NK-92 (cell line): Measurements from ENCODE around the gene KCTD3.

ENCODE experiments used
- DNase-seq: peaks from one replicate; lab custom pipeline; 2025; ENCODE audit not compliant: unreplicated experiment; lab: John Stamatoyannopoulos, UW

KCTD3 gene

GRCh38 chr1:215556996-215557395, 10.1 kb upstream of the KCTD3 start:
- no peak for DNase-seq

GRCh38 chr1:215557504-215557903, 9.6 kb upstream of the KCTD3 start:
- no peak for DNase-seq

- DNase-seq, result no peak
Measured at GRCh38 chr1:215557992-215558626, 9.0 kb upstream of the KCTD3 start.

- DNase-seq, result no peak
Measured at GRCh38 chr1:215567491-215568298, 591 bp downstream of the KCTD3 start.

- no peak for DNase-seq
Measured at GRCh38 chr1:215568299-215568692, 1.2 kb downstream of the KCTD3 start.

- no peak for DNase-seq
Measured at GRCh38 chr1:215569986-215570824, 3.1 kb downstream of the KCTD3 start.

GRCh38 chr1:215581896-215582295, 14.8 kb downstream of the KCTD3 start:
- DNase-seq, result no peak

- no peak for DNase-seq
Measured at GRCh38 chr1:215583185-215583749, 16.2 kb downstream of the KCTD3 start.

- DNase-seq, result no peak
Measured at GRCh38 chr1:215584389-215584788, 17.3 kb downstream of the KCTD3 start.

GRCh38 chr1:215589650-215590435, 22.7 kb downstream of the KCTD3 start:
- no peak for DNase-seq

GRCh38 chr1:215590779-215591491, 23.8 kb downstream of the KCTD3 start:
- DNase-seq, result no peak

GRCh38 chr1:215594640-215595039, 27.5 kb downstream of the KCTD3 start:
- no peak for DNase-seq

- DNase-seq, result no peak
Measured at GRCh38 chr1:215595231-215595630, 28.1 kb downstream of the KCTD3 start.

GRCh38 chr1:215597961-215598360, 30.9 kb downstream of the KCTD3 start:
- no peak for DNase-seq

GRCh38 chr1:215599418-215600074, 32.4 kb downstream of the KCTD3 start:
- no peak for DNase-seq

GRCh38 chr1:215600258-215600792, 33.2 kb downstream of the KCTD3 start:
- no peak for DNase-seq

GRCh38 chr1:215600867-215601266, 33.8 kb downstream of the KCTD3 start:
- no peak for DNase-seq

GRCh38 chr1:215601276-215601675, 34.2 kb downstream of the KCTD3 start:
- no peak for DNase-seq

GRCh38 chr1:215603319-215603718, 36.2 kb downstream of the KCTD3 start:
- no peak for DNase-seq
